ENCODE data around the gene BTN3A1. TPM values are rescaled to one million over a fixed set of nuclear protein-coding genes. Genes with fewer than 3 reads are reported as not detected.

The BTN3A1 gene
- total RNA-seq = 6.2 and 7.8 TPM in 2 replicates

GRCh38 chr6:26401987-26402658, at the start of gene BTN3A1:
Gene BTN3A1 (plus strand): TSS chr6:26402275. CDS start chr6:26405564, 3,289 bp downstream.

GRCh38 chr6:26457806-26458688, 56.0 kb downstream of the BTN3A1 start, which contains the start of gene BTN2A1:
Gene BTN2A1 (plus strand): TSS chr6:26457955. CDS start chr6:26458637, 682 bp downstream.

Other genes starting within 250 kb of the BTN3A1 start
- gene BTN3A2, start 37.1 kb upstream of the BTN3A1 start, total RNA-seq = 8.1 and 9.1 TPM in 2 replicates
- gene BTN2A2, start 19.2 kb upstream of the BTN3A1 start, total RNA-seq = 2.1 and 3.8 TPM in 2 replicates
- gene BTN3A3, start 38.2 kb downstream of the BTN3A1 start, total RNA-seq = 8.3 and 14.8 TPM in 2 replicates
- 10.5 and 12.6 TPM in 2 replicates for gene BTN2A1, start 55.7 kb downstream of the BTN3A1 start, total RNA-seq
- not detected in 2 replicates for gene BTN1A1, start 98.0 kb downstream of the BTN3A1 start, total RNA-seq
- gene HMGN4, start 136.1 kb downstream of the BTN3A1 start, total RNA-seq = 35.6 and 43.3 TPM in 2 replicates
- gene ABT1, start 194.7 kb downstream of the BTN3A1 start, total RNA-seq = 11.7 and 12.0 TPM in 2 replicates